Measurements from ENCODE around the gene PLA2G4B. TPM values are rescaled to one million over a fixed set of nuclear protein-coding genes. Genes with fewer than 3 reads are reported as not detected.

Gene PLA2G4B
- total RNA-seq, 1 experiment from 2014 or later: 4.7 TPM

GRCh38 chr15:41868321-41868720 is 29.7 kb downstream of the PLA2G4B start:
- no TSS peak for BruUV-seq (replicated peaks)
- no peak for ATAC-seq
- no peaks in the 10 kb centered on the region for H3K9me3 ChIP-seq (ENCODE audit: control insufficient read depth, insufficient read depth, low read depth, low read length)
- DNase-seq (ENCODE audit: low read depth, low spot score): no peak
- H3K4me1 ChIP-seq (ENCODE audit: control insufficient read depth, insufficient read depth, low read length): peaks cover 18% of the 10 kb centered on the region
- no peaks in the 10 kb centered on the region for H3K36me3 ChIP-seq (ENCODE audit: control insufficient read depth, insufficient read depth, low read length)
- intact Hi-C loops (cut with micrococcal nuclease; ENCODE audit: unreplicated experiment) (no loop called here), in situ Hi-C loops (cut with HindIII; ENCODE audit: low pct_unique_long_range_greater_than_20kb, low sequenced_read_pairs) (no loop called here)
- POLR2A ChIA-PET: no interaction called here
- CTCF ChIA-PET: interaction anchor here (1.0 kb wide), 1 partner anchor 45 kb away, joined by 4 read pairs; no protein-coding TSS in a partner anchor
- TF ChIP-seq TCF7L2 (IDR thresholded peaks at IDR 0.05; ENCODE audit: low read depth, low read length) (no peak), SIN3A (IDR thresholded peaks at IDR 0.05; ENCODE audit: borderline replicate concordance, insufficient read depth, low read depth, low read length) (no peak), POLR2AphosphoS5 (IDR thresholded peaks at IDR 0.05; ENCODE audit: low read depth, low read length) (no peak), CTCF (IDR thresholded peaks at IDR 0.05) (no peak), REST (IDR thresholded peaks at IDR 0.05; ENCODE audit: insufficient read depth in 1 of 2, low read depth in 2 of 2, low read length in 1 of 2) (no peak)
- no peak overlapping the region for H3K27ac ChIP-seq (ENCODE audit: low read length)
- H3K27me3 ChIP-seq (ENCODE audit: control insufficient read depth, insufficient read depth, low read length): no peaks in the 10 kb centered on the region
- no peak overlapping the region for H3K4me3 ChIP-seq (ENCODE audit: low read depth in 2 of 2, low read length in 2 of 2)

DNA sequence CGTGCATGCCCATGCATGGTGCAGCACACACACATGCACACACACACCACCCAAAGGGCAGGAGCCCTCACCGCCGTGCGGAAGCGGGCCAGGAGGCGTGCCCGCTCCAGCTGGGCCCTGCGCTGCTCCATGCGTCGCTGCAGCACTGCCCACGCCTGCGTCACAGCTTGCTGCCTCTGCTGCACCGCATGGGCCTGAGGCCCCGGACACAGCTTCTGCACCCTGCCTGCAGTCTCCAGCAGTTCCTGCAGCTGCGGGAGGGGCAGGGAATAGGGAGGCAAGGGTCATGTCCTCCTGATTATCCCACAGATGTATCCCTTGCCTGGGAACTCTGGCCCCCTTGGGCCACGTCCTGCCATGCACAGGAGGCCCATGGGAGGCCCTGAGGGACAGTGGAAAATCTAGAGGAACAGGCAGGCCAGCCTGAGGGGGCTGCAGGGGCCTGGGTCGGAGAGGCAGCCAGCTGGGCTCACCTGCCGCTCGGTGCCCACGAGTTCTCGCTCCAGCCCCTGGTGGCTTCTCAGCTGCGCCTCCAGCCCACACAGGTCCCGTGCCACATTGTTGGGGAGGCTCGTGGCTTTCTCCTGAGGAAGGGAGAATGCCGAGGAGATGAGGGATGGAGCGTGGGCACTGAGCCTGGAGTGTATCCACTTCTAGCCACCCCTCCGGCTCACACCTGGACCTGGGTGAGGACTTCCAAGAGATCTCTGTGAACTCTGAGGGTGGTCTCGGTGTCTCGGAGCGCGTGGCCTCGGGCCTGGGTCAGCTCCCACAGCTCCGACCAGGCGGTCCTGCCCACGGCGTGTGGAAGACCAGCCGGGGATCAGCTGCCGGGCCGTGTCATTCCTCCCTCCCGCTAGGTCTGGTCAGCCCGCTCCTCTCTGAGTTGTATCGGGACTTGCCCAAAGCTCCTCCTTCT is 31.4 kb downstream of the PLA2G4B start:
- H3K4me1 ChIP-seq (ENCODE audit: control insufficient read depth, insufficient read depth, low read length): peaks cover 18% of the 10 kb centered on the region
- H3K27ac ChIP-seq (ENCODE audit: low read length): no peak overlapping the region
- H3K9me3 ChIP-seq (ENCODE audit: control insufficient read depth, insufficient read depth, low read depth, low read length): no peaks in the 10 kb centered on the region
- no peak overlapping the region for H3K4me3 ChIP-seq (ENCODE audit: low read depth in 2 of 2, low read length in 2 of 2)
- CTCF ChIA-PET: no interaction called here
- no TSS peak for BruUV-seq (replicated peaks)
- intact Hi-C loops (cut with micrococcal nuclease; ENCODE audit: unreplicated experiment) (no loop called here), in situ Hi-C loops (cut with HindIII; ENCODE audit: low pct_unique_long_range_greater_than_20kb, low sequenced_read_pairs) (no loop called here)
- no peak for DNase-seq (ENCODE audit: low read depth, low spot score)
- no peaks in the 10 kb centered on the region for H3K36me3 ChIP-seq (ENCODE audit: control insufficient read depth, insufficient read depth, low read length)
- POLR2A ChIA-PET: no interaction called here
- ATAC-seq: no peak
- TF ChIP-seq CTCF (IDR thresholded peaks at IDR 0.05) (no peak), POLR2AphosphoS5 (IDR thresholded peaks at IDR 0.05; ENCODE audit: low read depth, low read length) (no peak), TCF7L2 (IDR thresholded peaks at IDR 0.05; ENCODE audit: low read depth, low read length) (no peak), SIN3A (IDR thresholded peaks at IDR 0.05; ENCODE audit: borderline replicate concordance, insufficient read depth, low read depth, low read length) (no peak), REST (IDR thresholded peaks at IDR 0.05; ENCODE audit: insufficient read depth in 1 of 2, low read depth in 2 of 2, low read length in 1 of 2) (no peak)
- no peaks in the 10 kb centered on the region for H3K27me3 ChIP-seq (ENCODE audit: control insufficient read depth, insufficient read depth, low read length)
